Trophoblast cell (in vitro differentiated cells and primary cell): ENCODE data around the gene TNNT2.

ENCODE experiments used
- DNase-seq, 2 donors: peaks; one replicate each; pipeline ENCODE4 v3.0.0-alpha.2; 2016
- H2AFZ ChIP-seq: 2 replicates; pipeline ENCODE4 v1.6.1; 2013; ENCODE audit warnings: low read length, moderate library complexity, mild to moderate bottlenecking; ENCODE audit not compliant: insufficient read depth, poor library complexity
- H2AK5ac ChIP-seq: 2 replicates; pipeline ENCODE4 v1.6.1; 2013; ENCODE audit warnings: mild to moderate bottlenecking, low read length
- H2BK120ac ChIP-seq: 2 replicates; pipeline ENCODE4 v1.6.1; 2013; ENCODE audit warnings: low read length, mild to moderate bottlenecking, moderate library complexity; ENCODE audit not compliant: insufficient read depth, poor library complexity
- H2BK12ac ChIP-seq: 2 replicates; pipeline ENCODE4 v1.6.1; 2013; ENCODE audit warnings: mild to moderate bottlenecking, low read length, moderate library complexity
- H2BK5ac ChIP-seq: 2 replicates; pipeline ENCODE4 v1.6.1; 2013; ENCODE audit warnings: low read length, low read depth, moderate library complexity, mild to moderate bottlenecking; ENCODE audit not compliant: poor library complexity
- H3K14ac ChIP-seq: 2 replicates; pipeline ENCODE4 v1.6.1; 2013; ENCODE audit warnings: mild to moderate bottlenecking, low read length
- H3K18ac ChIP-seq: 2 replicates; pipeline ENCODE4 v1.6.1; 2013; ENCODE audit warnings: mild to moderate bottlenecking, low read length
- H3K23ac ChIP-seq: 2 replicates; pipeline ENCODE4 v1.6.1; 2013; ENCODE audit warnings: low read length
- H3K27ac ChIP-seq: 2 replicates; pipeline ENCODE4 v1.5.1; 2013; ENCODE audit warnings: low read depth, mild to moderate bottlenecking, inconsistent platforms, low read length, moderate library complexity
- H3K27me3 ChIP-seq: 2 replicates; pipeline ENCODE4 v1.6.1; 2013; ENCODE audit warnings: inconsistent platforms, mild to moderate bottlenecking, low read length, moderate library complexity; ENCODE audit not compliant: insufficient read depth
- H3K36me3 ChIP-seq, 2 experiments: 1 replicate in 1 of 2; 2 replicates in 1 of 2; pipeline ENCODE4 v1.6.1; 2013; ENCODE audit warnings: low read length in 2 of 2, mild to moderate bottlenecking in 2 of 2, moderate library complexity in 1 of 2; ENCODE audit not compliant: insufficient read depth in 2 of 2, control insufficient read depth in 1 of 2
- H3K4ac ChIP-seq: 2 replicates; pipeline ENCODE4 v1.6.1; 2013; ENCODE audit warnings: low read depth, mild to moderate bottlenecking, low read length, moderate library complexity
- H3K4me1 ChIP-seq, 2 experiments: 1 replicate in 1 of 2; 2 replicates in 1 of 2; pipeline ENCODE4 v1.6.1; 2013; ENCODE audit warnings: low read length in 2 of 2, mild to moderate bottlenecking in 2 of 2, moderate library complexity in 1 of 2; ENCODE audit not compliant: insufficient read depth in 2 of 2, control insufficient read depth in 1 of 2
- H3K4me2 ChIP-seq: 2 replicates; pipeline ENCODE4 v1.6.1; 2013; ENCODE audit warnings: inconsistent platforms, mild to moderate bottlenecking, low read length, moderate library complexity
- H3K4me3 ChIP-seq: 2 replicates; pipeline ENCODE4 v1.5.1; 2013; ENCODE audit warnings: mild to moderate bottlenecking, low read depth, low read length, inconsistent platforms
- H3K79me1 ChIP-seq: one replicate; pipeline ENCODE4 v1.6.1; 2013; ENCODE audit warnings: low read length
- H3K79me2 ChIP-seq: 2 replicates; pipeline ENCODE4 v1.6.1; 2013; ENCODE audit warnings: low read length, mild to moderate bottlenecking; ENCODE audit not compliant: control insufficient read depth, insufficient read depth, poor library complexity
- H3K9ac ChIP-seq: 2 replicates; pipeline ENCODE4 v1.6.1; 2013; ENCODE audit warnings: mild to moderate bottlenecking, low read length
- H3K9me3 ChIP-seq: 2 replicates; pipeline ENCODE4 v1.6.1; 2013; ENCODE audit warnings: low read depth, mild to moderate bottlenecking, control low read depth, inconsistent platforms, low read length; ENCODE audit not compliant: insufficient read depth
- H4K12ac ChIP-seq: 2 replicates; pipeline ENCODE4 v1.6.1; 2013; ENCODE audit warnings: low read depth, mild to moderate bottlenecking, low read length, moderate library complexity
- H4K8ac ChIP-seq: 2 replicates; pipeline ENCODE4 v1.6.1; 2013; ENCODE audit warnings: low read depth, mild to moderate bottlenecking, low read length, moderate library complexity
- H4K91ac ChIP-seq: one replicate; pipeline ENCODE4 v1.6.1; 2013; ENCODE audit warnings: low read depth, mild to moderate bottlenecking, low read length, moderate library complexity
- WGBS: extraction: QIAGEN DNeasy Blood & Tissue Kit; methylation state at CpG from one replicate; pipeline ENCODE4 v1.1.7; 2013; ENCODE audit warnings: missing lambda C conversion rate; ENCODE audit not compliant: insufficient read length, insufficient coverage; ENCODE audit errors: extremely low coverage; 5-methylcytosine and 5-hydroxymethylcytosine counted together

The TNNT2 gene

GRCh38 chr1:201384406-201384782 is 6.9 kb upstream of the TNNT2 start:
- H3K79me1 ChIP-seq, result no peaks in the 10 kb centered on the region
- H2BK5ac ChIP-seq, result no peak overlapping the region
- no peak overlapping the region for H3K4me3 ChIP-seq
- H3K27me3 ChIP-seq, result no peaks in the 10 kb centered on the region
- H3K18ac ChIP-seq, result no peak overlapping the region
- no peak overlapping the region for H3K14ac ChIP-seq
- DNase-seq, result no peak
- no peak overlapping the region for H2BK12ac ChIP-seq
- no CpG with 5 or more reads among the region's 4 CpGs for WGBS
- no peak overlapping the region for H3K27ac ChIP-seq
- no peak overlapping the region for H3K23ac ChIP-seq
- H4K8ac ChIP-seq, result no peak overlapping the region
- peaks cover 3 to 8% of the 10 kb centered on the region in 2 experiments for H3K4me1 ChIP-seq
- no peaks in the 10 kb centered on the region for H3K79me2 ChIP-seq
- no peak overlapping the region for H3K4me2 ChIP-seq
- H2AK5ac ChIP-seq, result no peak overlapping the region
- H3K9ac ChIP-seq, result no peak overlapping the region
- H3K4ac ChIP-seq, result no peak overlapping the region
- H3K36me3 ChIP-seq, result peaks cover 0 to 14% of the 10 kb centered on the region in 2 experiments
- H4K91ac ChIP-seq, result no peak overlapping the region
- no peak overlapping the region for H4K12ac ChIP-seq
- no peak overlapping the region for H2AFZ ChIP-seq
- H2BK120ac ChIP-seq, result no peak overlapping the region
- H3K9me3 ChIP-seq, result no peaks in the 10 kb centered on the region

DNA sequence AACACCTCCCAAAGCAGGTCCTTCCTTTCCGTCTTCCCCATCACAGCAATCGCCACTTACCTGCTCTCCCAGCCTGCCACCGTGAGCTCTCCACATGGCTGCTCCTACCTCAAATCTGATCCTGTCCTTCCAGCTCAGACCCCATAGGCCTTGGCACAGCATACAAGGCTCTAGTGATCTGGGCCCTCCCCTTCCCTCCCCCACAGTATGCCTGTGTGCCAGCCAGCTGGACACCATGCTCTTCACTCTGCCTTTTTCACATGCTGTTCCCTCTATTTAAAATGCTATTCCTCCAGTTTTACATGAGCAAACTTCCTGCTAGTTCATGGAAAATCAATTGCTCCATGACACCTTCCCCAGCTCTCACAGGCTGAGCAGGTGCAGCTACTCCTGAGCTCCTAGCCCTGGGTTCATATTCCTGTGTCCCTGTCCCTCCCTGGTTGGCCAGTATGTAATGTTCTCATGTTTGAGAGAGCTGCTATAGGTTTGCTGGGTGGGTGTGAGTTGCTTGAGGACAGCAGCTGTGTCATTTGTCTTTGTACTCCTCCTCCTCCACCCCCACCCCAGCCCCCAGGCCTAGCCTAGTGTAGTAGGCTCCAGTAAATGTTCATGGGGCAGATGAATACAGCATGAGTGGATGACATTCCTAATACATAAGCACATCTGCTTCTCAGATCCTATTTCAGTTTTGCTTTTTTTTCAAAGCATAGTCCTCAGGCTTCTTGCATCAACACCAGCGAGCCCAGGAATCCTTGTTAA is 6.3 kb upstream of the TNNT2 start:
- no peak overlapping the region for H2BK12ac ChIP-seq
- no peak overlapping the region for H4K91ac ChIP-seq
- H3K4me1 ChIP-seq, result peaks cover 3 to 8% of the 10 kb centered on the region in 2 experiments
- peak; percentile 48 to 66 for DNase-seq
- H4K12ac ChIP-seq, result no peak overlapping the region
- H2AFZ ChIP-seq, result no peak overlapping the region
- no peak overlapping the region for H3K27ac ChIP-seq
- H3K79me1 ChIP-seq, result no peaks in the 10 kb centered on the region
- no peak overlapping the region for H2AK5ac ChIP-seq
- H3K27me3 ChIP-seq, result no peaks in the 10 kb centered on the region
- no peak overlapping the region for H4K8ac ChIP-seq
- H3K18ac ChIP-seq, result no peak overlapping the region
- H3K4me2 ChIP-seq, result no peak overlapping the region
- no peak overlapping the region for H2BK120ac ChIP-seq
- H3K14ac ChIP-seq, result no peak overlapping the region
- no peak overlapping the region for H3K23ac ChIP-seq
- no CpG with 5 or more reads among the region's 4 CpGs for WGBS
- H3K9ac ChIP-seq, result no peak overlapping the region
- H3K79me2 ChIP-seq, result no peaks in the 10 kb centered on the region
- H3K9me3 ChIP-seq, result no peaks in the 10 kb centered on the region
- no peak overlapping the region for H3K4ac ChIP-seq
- peaks cover 0 to 13% of the 10 kb centered on the region in 2 experiments for H3K36me3 ChIP-seq
- no peak overlapping the region for H3K4me3 ChIP-seq
- no peak overlapping the region for H2BK5ac ChIP-seq

DNA sequence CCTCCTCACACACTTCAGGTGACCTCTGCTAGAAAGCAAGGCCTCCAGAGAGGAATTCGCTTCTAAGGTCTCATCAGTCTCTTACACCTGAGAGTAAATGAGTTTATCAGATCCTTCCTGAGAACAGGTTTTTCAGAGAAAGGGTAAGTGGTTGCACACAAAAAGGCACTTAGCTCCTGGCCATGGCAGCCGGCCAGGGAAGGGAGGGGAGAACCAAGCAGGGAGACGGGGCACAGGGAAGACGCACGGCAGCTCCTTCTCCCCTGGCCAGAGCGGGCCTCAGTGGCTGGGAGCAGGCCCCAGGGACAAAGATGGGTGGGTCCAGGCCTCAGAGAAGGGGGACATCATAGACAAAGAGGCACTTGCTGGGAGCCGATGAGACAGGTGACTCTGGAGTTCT is 3.6 kb upstream of the TNNT2 start:
- Histone ChIP-seq H4K8ac (no peak overlapping the region), H3K79me1 (peaks cover 12% of the 10 kb centered on the region), H2BK12ac (no peak overlapping the region), H2AFZ (no peak overlapping the region), H3K4me1 (peaks cover 17 to 27% of the 10 kb centered on the region in 2 experiments), H3K79me2 (no peaks in the 10 kb centered on the region), H3K27me3 (no peaks in the 10 kb centered on the region), H3K23ac (no peak overlapping the region), H3K36me3 (peaks cover 0 to 3% of the 10 kb centered on the region in 2 experiments), H4K12ac (no peak overlapping the region), H3K9ac (no peak overlapping the region), H3K4ac (no peak overlapping the region), H3K9me3 (no peaks in the 10 kb centered on the region), H3K27ac (no peak overlapping the region), H4K91ac (no peak overlapping the region), H3K4me2 (no peak overlapping the region), H3K14ac (no peak overlapping the region), H2BK5ac (no peak overlapping the region), H2AK5ac (no peak overlapping the region), H2BK120ac (no peak overlapping the region), H3K4me3 (no peak overlapping the region), H3K18ac (no peak overlapping the region)
- WGBS, result no CpG with 5 or more reads among the region's 7 CpGs
- no peak for DNase-seq

DNA sequence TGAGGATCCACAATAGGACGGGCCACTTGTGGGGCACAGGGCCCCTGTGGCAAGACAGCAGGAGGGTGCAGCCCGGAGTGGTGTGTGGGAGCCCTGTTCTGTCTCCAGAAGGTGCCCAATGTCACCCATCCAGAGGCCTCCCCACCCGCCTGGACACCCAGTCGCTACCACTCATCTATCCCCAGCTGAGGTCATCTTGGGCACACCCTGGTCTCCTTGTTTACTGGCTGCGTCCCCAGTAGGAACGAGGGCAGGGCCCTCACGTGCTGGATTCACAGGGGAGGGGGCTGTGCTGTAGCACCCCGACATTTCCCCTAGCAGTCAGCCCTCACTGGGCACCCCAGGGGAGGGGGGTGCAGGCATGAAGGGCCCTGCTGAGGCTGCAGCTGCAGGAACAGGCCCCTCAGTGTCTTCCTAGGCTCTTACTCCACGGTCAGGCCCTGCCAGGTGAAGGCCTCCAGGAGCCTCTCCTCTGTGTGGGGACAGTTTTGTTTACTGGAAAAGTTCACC is 2.3 kb upstream of the TNNT2 start:
- no peak overlapping the region for H2BK5ac ChIP-seq
- H3K4me2 ChIP-seq, result no peak overlapping the region
- peaks cover 23 to 34% of the 10 kb centered on the region in 2 experiments for H3K4me1 ChIP-seq
- no peak overlapping the region for H2AFZ ChIP-seq
- no peak overlapping the region for H3K9ac ChIP-seq
- no peak overlapping the region for H2BK12ac ChIP-seq
- no peak overlapping the region for H3K23ac ChIP-seq
- peak overlapping the region; percentile 15 for H2AK5ac ChIP-seq
- no peak overlapping the region for H2BK120ac ChIP-seq
- H3K36me3 ChIP-seq, result peaks cover 0 to 1% of the 10 kb centered on the region in 2 experiments
- H4K12ac ChIP-seq, result no peak overlapping the region
- no peak overlapping the region for H3K4ac ChIP-seq
- H3K4me3 ChIP-seq, result no peak overlapping the region
- WGBS, result no CpG with 5 or more reads among the region's 9 CpGs
- no peaks in the 10 kb centered on the region for H3K9me3 ChIP-seq
- H3K79me1 ChIP-seq, result peaks cover 19% of the 10 kb centered on the region
- H3K18ac ChIP-seq, result no peak overlapping the region
- no peak overlapping the region for H3K14ac ChIP-seq
- no peaks in the 10 kb centered on the region for H3K79me2 ChIP-seq
- no peak for DNase-seq
- no peak overlapping the region for H3K27ac ChIP-seq
- no peak overlapping the region for H4K8ac ChIP-seq
- H3K27me3 ChIP-seq, result no peaks in the 10 kb centered on the region
- H4K91ac ChIP-seq, result no peak overlapping the region
